HG02981 (cell line): ENCODE data around the gene PPFIBP2.
"Not testable (repeated sequence)": the region's sequence is repeated elsewhere in the genome, so short reads cannot be mapped to it uniquely, and the experiment has no call there.

Experiments used
- ATAC-seq: cut with Tn5 transposase; IDR thresholded peaks from one replicate; pipeline ENCODE4 v1.9.1; 2021; ENCODE audit warnings: mild to moderate bottlenecking, moderate library complexity; ENCODE audit not compliant: unreplicated experiment

PPFIBP2 gene

GRCh38 chr11:7655253-7656217 is 141.7 kb downstream of the PPFIBP2 start:
- ATAC-seq = no peak

- no peak for ATAC-seq
Measured at GRCh38 chr11:7656704-7657103, 142.9 kb downstream of the PPFIBP2 start.

GRCh38 chr11:7657306-7658025 is 143.7 kb downstream of the PPFIBP2 start:
- ATAC-seq = no peak

GRCh38 chr11:7663531-7663930 is 149.7 kb downstream of the PPFIBP2 start:
- ATAC-seq = not testable (repeated sequence)

- ATAC-seq = no peak
Measured at GRCh38 chr11:7664867-7665266, 151.1 kb downstream of the PPFIBP2 start.

- ATAC-seq = peak; percentile 99
Measured at GRCh38 chr11:7665473-7666291, 151.9 kb downstream of the PPFIBP2 start.

GRCh38 chr11:7666292-7666866 is 152.6 kb downstream of the PPFIBP2 start:
- ATAC-seq = no peak

- no peak for ATAC-seq
Measured at GRCh38 chr11:7667460-7667859, 153.7 kb downstream of the PPFIBP2 start.

GRCh38 chr11:7668464-7668863 is 154.7 kb downstream of the PPFIBP2 start:
- no peak for ATAC-seq

- no peak for ATAC-seq
Measured at GRCh38 chr11:7668911-7669310, 155.1 kb downstream of the PPFIBP2 start.

GRCh38 chr11:7670641-7671040 is 156.8 kb downstream of the PPFIBP2 start:
- ATAC-seq = no peak

- ATAC-seq = peak; percentile 55
Measured at GRCh38 chr11:7671347-7672215, 157.8 kb downstream of the PPFIBP2 start.

GRCh38 chr11:7672276-7672959 is 158.6 kb downstream of the PPFIBP2 start:
- ATAC-seq = no peak

GRCh38 chr11:7672960-7673723 is 159.3 kb downstream of the PPFIBP2 start, which contains the start of gene CYB5R2:
Gene CYB5R2, minus strand, starts transcription at chr11:7673500. Its CDS starts 675 bp downstream, at chr11:7672825.
- ATAC-seq = no peak

GRCh38 chr11:7673724-7674434 is 160.1 kb downstream of the PPFIBP2 start:
- no peak for ATAC-seq

- ATAC-seq = no peak
Measured at GRCh38 chr11:7675631-7676030, 161.8 kb downstream of the PPFIBP2 start.

- ATAC-seq = no peak
Measured at GRCh38 chr11:7677071-7677470, 163.3 kb downstream of the PPFIBP2 start.

- no peak for ATAC-seq
Measured at GRCh38 chr11:7677796-7678201, 164.0 kb downstream of the PPFIBP2 start.
